Measurements from ENCODE around the gene GPR3.

Gene GPR3, protein sequence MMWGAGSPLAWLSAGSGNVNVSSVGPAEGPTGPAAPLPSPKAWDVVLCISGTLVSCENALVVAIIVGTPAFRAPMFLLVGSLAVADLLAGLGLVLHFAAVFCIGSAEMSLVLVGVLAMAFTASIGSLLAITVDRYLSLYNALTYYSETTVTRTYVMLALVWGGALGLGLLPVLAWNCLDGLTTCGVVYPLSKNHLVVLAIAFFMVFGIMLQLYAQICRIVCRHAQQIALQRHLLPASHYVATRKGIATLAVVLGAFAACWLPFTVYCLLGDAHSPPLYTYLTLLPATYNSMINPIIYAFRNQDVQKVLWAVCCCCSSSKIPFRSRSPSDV

DNA sequence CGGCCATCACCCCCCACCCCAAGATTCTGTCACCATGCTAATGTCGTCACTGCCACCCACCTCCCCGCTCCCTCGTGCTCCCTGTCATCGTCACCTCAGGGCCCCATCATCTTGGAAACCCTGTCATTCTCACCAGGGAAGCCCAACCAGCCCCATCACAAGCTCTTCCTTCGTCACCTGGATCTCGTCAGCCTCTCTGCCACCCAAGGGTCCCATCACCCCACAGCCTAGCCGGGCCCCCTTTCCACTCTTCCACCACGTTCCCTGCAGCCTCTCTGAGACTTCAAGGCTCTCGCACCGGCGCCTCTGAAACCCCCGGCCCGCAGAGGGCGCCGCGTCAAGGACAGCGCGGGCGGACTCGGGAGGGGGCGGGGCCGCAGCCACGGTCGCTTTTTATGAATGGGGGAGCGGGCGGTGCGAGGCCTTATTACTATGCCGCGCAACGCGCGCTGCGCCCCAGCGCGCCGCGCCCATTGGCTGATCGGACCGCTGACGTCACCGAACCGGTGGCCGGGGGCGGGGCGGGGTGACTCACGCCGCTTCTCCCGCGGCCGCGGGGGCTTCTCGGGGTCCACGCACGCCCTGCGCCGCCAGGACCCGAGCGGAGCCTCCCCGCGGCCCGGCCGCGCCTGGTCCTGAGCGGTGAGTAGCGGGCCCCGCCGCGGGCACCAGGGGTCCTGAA is at the start of gene GPR3:
Gene GPR3 (plus strand): TSS at position 527 of the 682 bp plus-strand sequence. CDS start 1,177 bp downstream, outside the sequence.
- peak; percentile 83 for DNase-seq (ENCODE audit: low read depth)

DNA sequence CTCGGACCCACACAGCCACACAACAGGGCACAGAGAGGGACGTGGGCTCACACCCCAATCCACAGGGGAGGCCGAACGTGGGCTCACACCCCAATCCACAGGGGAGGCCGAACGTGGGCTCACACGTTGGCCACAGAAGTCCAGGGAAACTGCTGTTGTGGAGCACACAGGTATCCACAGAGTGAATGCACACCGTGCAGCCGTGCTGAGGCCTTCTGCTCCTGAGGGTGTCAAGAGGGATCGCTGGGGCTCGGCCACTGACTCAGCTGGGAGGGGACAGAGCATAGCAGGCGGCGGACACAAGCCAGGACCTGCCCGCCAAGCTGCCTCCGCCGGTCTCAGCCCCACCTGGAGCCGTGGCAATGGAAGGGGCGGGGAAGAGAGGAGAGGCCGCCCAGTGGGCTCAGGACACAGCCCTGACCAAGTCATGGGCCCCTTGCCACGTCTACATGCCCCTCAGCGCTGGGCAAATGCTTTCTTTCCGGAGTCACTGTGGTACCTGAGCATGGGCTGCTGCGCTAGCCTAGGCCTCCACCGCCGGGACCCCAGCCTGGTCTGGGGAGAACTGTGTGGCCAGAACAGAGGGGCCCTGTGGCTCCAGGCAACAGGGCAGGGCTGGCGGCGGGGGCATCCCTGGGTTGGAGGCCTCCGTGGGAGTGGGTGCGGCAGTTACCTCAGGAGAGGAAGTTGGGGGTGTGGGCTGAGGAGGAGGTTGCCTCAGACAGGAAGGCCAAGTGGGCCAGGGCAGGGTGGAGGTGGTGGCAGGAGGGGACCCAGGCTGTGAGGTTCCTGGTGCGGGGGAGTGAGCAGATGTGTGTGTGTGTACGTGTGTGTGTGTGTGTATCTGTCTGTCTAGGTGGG is 49.4 kb upstream of the GPR3 start:
- no peak for DNase-seq (ENCODE audit: low read depth)

DNA sequence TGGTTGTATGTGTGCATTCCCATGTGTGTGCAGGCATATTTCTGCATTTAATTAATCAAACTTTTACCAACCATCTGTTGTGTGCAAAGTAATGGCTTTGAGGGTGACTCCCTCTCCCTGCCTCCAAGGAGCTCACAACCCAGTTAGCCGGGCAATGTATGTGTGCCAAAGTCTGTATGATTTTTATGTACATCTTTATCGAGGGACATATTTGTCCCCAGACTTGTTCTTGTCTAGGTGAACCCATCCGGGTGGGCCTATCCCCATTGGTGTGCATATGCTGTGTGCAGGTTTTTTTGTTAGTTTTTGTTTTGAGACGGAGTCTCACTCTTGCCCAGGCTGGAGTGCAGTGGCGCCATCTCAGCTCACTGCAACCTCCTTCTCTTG is 48.8 kb upstream of the GPR3 start:
- DNase-seq (ENCODE audit: low read depth): no peak

DNA sequence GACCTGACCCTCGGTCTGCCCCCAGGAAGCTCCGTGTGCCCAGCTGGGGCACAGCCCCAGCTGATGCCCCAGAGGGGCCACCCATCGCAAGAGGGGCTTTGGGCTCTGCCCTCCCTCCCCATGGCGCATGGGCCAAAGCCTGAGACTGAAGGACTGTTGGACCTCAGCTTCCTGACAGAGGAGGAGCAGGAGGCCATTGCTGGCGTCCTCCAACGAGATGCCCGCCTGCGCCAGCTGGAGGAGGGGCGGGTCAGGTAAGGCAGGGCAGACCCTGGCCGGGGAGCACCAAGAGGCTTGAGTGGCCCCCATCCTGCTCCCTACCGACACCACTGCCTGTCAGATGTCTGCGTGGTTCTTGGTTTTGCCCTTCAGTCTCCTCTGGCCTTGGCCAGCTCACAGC is 47.1 kb upstream of the GPR3 start:
- no peak for DNase-seq (ENCODE audit: low read depth)

DNA sequence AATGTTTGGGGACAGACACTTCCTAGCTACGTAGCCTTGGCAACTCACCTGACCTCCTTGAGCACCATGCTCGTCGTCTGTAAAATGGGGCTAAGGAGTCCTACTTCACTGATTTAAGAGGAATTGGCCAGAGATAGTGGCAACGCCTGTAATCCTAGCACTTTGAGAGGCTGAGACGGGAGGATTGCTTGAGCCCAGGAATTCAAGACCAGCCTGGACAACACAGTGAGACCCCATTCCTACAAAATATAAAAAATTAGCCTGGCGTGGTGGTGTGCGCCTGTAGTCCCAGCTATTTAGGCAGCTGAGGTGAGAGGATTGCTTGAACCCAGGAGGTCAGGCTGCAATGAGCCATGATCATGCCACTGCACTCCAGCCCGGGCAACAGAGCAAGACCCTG is 46.1 kb upstream of the GPR3 start:
- DNase-seq (ENCODE audit: low read depth): no peak

DNA sequence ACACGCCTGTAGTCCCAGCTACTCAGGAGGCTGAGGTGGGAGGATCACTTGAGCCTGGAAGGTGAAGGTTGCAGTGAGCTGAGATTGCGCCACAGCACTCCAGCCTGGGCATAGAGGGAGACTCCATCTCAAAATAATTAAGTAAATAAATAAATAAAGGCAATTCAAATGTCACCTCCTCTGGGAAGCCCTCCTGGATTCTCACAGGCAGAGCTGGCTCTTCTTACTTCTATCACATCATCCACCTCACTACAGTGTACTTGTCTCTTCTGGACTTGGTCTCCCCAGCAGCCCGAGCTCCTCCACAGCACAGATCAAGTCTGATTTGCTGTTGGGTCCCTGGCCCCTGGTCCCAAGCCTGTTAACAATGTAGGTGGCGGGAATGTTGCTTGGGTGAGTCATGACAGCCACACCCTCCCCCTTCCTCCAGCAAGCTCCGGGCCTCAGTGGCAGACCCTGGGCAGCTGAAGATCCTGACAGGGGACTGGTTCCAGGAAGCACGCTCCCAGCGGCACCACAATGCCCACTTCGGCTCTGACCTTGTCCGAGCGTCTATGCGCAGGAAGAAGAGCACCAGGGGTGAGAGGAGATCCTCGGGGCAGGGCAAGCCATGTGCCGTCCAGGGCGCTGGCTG is 45.3 kb upstream of the GPR3 start:
- DNase-seq (ENCODE audit: low read depth): no peak

DNA sequence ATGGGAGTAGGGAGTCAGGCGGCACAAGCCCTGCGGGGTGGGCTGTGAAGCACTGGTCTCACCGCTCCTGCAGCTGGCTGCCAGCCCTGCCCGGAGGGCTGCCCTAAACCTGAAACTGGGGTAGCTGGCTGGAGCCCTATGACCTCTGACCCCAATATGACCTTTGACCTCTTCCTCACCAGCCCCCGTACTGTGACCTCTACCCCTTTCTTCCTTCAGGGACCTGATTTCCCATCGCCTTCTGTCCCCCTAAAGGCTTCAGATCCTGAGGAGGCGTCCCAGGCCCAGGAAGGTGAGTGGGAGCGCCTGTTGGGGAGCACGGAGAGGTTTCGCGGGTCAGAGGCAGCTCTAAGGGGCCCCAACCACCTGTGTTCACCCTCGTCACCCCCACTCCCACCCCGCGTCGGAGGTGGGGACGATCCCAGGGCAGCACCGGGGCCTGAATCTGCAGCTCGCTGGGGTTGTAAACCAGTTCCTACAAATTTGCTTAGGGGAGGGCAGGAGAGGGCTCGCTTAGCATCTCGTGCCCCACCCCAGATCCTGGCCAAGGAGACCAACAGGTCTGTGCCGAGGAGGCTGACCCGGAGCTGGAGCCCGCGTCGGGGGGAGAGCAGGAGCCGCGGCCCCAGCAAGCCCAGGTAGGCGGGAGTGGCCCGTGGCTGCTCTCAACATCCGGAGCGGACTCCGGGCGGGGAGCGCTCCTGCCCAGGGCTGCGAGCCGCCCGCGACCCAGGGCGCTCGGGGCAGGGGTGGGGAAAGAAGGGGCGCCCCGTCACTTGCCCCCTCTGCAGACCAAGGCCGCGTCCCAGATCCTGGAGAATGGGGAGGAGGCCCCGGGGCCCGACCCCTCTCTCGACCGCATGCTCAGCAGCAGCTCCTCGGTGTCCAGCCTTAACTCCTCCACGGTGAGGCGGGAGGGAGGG is 43.3 kb upstream of the GPR3 start:
- no peak for DNase-seq (ENCODE audit: low read depth)

DNA sequence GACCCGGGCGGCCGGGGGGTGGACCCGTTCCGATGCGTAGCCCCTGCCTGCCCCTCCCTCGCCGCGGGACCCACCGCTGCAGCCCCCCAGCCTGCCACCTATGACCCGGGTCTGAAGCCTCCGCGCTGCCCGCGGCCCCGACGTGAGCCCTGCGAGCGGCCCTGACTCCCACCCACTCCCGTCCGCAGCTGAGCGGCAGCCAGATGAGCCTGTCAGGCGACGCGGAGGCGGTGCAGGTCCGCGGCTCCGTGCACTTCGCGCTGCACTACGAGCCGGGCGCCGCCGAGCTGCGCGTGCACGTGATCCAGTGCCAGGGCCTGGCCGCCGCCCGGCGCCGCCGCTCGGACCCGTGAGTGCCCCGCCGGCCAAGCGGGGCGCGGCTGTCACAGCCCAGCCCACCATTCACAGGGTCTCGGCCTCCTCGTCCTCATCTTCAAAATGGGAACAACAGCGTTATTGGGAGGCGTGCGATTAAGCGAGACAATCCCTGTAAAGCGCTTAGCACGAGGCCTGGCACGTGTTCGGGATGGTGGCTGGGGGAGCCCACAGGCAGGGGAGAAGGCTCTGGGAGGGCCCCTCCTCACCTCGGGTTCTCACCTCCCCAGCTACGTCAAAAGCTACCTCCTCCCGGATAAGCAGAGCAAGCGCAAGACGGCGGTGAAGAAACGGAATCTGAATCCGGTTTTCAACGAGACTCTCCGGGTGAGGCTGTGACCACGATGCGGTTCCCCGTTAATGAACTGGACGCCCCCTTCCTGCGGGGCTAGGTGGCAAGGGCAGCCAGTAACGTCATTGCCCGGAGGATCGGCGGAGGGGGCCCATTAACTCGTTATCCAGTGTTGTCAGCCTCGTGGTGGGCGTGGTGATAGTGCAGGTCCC is 42.4 kb upstream of the GPR3 start:
- no peak for DNase-seq (ENCODE audit: low read depth)

DNA sequence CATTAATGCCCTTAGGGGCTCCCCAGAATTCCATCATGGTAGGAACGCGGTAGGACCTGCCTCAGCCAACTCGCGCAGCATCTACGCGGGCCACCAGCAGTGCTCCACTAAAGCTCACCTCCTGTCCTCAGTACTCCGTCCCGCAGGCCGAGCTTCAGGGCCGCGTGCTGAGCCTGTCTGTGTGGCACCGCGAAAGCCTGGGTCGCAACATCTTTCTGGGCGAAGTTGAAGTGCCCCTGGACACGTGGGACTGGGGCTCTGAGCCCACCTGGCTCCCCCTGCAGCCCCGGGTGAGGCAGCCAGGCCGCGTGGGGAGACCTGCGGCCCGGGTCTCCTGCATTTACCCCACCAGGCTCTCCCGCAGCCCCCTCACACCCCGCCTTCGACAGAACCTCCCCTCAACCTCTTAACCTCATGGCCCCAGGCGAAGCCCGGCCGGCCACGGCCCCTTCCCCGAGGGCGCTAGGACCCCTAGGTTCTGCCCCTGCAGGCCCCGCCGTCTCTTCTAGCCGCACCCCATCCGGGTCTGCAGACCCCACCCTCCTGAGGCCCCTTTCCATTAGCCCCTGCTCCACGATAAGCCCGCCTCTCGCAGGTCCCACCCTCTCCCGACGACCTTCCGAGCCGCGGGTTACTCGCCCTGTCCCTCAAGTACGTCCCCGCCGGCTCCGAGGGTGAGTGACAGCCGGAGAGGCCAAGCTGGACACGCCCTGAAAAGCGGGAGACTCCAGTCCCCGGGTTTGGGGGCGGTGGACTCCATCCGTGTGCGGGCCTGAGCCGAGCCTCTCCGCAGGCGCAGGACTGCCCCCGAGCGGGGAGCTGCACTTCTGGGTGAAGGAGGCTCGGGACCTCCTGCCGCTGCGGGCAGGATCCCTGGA is 41.5 kb upstream of the GPR3 start:
- DNase-seq (ENCODE audit: low read depth): no peak

DNA sequence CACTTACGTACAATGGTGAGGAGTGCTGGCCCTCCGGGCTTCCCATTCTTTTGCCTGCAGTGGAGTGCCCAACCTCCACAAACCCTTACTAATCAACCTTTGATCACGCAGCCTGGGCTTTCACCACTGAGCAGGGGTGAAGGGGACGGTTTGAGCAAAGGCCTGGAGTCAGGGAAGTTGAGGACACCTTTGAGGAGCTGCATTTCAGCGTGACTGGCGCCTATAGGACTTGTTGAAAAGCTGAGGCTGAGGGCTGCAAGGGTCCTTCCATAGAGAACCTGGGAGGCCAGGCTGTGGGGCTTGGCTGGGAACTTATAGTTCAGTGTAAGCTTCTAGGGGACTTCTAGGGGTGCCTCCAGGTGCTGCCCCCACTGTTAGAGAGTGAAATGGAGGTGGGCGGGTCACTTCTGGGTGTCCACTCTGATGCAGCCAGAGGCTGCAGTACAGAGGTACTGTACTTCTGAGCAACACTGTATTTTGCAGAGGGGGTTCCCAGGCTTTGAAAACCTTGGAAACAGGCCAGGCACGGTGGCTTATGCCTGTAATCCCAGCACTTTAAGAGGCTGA is 40.8 kb upstream of the GPR3 start:
- no peak for DNase-seq (ENCODE audit: low read depth)

DNA sequence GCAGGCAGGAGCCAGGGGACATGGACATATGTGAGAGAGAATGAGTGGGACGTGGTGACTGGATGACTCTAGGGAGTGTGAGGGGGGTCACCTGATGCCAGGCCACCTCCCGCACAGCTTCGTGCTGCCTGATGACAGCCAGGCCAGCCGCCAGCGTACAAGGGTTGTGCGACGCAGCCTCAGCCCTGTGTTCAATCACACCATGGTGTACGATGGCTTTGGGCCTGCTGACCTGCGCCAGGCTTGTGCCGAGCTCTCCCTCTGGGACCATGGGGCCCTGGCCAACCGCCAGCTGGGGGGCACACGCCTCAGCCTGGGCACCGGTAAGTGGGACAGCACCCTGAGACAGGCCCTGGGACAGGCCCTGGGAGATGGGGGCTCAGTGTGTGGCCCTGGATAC is 39.3 kb upstream of the GPR3 start:
- DNase-seq (ENCODE audit: low read depth): no peak

DNA sequence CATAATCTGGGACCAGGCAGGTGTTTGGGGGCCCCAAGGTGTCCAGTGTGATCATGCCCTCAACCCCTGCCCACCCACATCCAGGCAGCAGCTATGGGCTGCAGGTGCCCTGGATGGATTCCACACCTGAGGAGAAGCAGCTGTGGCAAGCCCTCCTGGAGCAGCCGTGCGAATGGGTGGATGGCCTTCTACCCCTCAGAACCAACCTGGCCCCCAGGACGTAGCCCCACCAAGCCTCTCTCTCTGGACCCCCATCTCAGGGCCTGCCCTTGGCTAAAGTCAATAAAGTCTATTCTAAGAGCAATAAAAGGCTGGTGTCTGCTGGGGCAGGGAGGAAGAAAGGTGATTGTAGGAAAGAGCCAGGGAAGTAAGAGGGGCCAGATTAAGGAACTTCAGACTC is 38.8 kb upstream of the GPR3 start:
- no peak for DNase-seq (ENCODE audit: low read depth)

DNA sequence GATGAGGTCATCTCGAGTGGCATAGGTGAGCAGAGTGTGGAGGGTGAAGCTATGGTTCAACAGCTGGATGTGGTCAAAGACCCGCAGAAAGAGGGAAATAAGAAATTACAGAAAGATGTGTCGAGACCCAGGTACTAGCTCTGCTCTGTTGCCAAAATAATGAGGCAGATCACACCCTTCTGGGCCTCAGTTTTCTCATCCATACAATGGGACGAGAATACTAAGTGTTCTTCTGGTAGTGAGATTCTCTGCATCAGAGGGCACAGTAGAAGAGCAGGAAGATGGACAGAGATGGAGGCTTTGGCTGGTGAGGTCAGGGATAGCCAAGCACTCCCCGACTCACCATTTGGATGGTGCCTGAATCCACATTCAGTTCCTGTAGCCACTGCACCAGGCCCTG is 36.7 kb upstream of the GPR3 start:
- DNase-seq (ENCODE audit: low read depth): no peak

DNA sequence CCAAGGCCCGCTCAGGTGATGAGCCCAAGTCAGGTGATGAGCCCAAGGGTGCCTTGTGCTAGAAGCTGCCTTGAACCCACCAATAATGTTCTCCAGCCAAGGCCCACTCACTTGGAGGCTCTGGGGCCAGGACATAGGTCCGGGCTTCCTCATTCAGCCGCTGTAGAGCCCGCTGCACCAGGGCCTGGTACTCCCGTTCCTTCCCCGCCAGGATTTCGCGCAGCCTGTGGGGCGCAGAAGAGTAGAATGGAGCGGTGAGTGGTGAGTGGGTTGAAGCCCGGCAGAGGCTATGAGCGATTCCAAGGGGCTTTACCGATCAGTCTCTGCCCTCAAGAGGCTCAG is 36.2 kb upstream of the GPR3 start:
- DNase-seq (ENCODE audit: low read depth): no peak

DNA sequence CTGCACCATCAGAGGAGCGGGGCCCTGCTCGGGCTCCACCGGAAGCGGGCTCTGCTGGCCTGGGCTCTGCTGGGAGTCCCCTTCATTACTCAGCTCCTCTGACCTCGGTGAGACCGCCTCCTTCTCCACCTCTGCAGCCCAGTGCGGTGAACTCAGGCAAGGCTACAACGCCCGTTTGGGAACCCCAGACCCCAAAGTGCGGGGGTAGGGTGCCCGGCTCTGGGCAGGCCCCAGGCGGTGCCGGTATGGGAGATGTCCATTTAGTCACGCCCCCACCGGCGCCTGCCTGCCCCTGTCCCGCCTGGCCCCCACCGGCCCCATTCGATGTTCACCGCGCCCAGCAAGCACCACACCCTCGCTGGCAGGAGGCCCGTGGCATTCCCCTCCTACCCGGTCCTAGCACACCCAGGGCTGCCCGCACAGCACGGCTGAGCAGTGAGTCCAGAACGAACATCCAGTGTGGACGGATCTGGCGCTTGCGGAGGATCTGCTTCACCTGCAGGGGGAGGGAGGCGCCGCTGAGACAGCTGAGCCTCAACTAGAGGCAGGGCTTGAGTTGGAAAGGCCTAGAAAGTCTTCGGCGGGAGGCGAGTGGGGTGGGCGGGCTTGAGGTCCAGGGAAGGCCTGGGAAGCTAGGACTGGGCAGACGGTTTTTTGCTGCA is 35.7 kb upstream of the GPR3 start:
- DNase-seq (ENCODE audit: low read depth): no peak

DNA sequence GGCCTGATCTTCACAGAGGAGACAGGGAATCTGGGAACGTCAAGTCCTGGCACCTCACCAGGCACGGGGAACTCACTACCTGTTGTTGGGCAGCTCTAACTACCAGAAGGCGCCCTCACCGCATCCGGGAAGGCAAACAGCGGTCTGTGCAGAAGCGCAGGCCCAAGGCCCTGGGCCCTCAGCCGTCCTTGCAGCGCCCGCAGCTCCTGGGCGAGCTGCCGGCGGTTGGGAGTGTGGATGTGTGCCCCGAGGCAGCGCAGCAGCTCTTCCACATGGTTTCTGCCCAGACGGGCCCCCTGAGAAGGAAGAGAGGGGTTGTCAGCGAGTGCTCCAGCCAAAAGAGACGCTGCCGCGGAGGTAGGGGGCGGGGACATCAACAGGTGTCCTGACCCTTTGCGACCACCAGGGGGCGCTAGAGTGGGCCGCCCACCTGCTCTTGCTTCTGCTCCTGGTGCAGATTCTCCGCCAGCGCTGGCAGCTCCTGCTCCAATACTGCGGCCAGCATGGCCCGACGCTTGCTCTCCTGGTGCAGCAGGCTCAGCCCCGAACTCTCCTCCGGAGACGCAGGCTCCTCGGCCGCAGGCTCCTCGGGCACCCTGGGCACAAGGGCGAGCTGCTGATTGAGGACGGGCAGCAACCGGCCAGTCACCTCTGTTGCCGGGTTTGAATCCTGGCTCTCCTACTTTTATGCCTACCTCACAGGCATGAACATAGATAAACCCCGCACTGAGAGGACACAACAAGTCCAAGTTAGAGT is 35.0 kb upstream of the GPR3 start:
- peak; percentile 62 for DNase-seq (ENCODE audit: low read depth)

DNA sequence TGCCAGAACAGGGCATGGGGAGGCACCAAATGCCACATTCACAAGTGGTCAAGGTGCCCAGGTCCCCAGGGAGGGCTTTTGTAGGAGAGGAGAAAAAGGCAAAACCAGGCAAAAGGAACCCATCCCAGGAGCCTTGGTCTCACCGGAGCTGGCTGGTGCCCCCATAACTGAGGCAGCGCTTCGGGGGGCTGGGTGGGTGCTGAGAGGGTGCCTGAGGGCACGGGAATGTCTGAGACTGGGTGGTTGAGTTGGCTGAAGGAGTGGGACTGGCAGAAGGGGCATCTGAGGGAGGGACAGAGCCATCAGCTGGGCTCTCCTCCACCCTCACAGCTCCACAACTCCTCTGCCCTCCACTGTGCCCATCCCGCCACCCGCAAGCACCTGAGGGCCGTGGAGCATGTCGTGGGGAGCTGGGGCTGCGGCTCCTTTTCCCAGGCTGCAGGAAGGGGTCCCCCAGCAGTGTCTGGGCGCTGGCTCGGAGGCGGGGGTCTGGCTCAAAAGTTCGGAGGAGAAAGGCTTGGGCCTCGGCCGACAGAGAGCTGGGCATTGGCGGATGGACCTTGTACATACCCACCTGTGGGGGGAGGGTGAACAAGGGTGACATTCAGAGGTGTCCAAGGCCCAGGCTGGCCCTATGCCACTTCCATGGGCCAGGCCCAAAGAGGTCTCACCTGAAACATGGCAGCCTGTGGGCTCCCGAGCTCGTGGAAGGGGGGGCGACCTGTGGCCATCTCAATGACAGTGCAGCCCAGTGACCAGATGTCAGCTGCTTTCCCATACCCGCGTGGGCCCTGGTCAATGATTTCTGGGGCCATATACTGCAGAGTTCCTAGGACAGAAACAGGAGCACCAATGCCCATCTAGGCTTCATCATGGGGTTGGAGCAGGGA is 34.1 kb upstream of the GPR3 start:
- DNase-seq (ENCODE audit: low read depth): no peak
